GM23338 (cell line): ENCODE measurements around the gene MRPS31. TPM values are rescaled to one million over a fixed set of nuclear protein-coding genes. Genes with fewer than 3 reads are reported as not detected.

Experiments used
- ATAC-seq: fragments of 200-7000 bp; cut with Tn5 transposase; 3 replicates; pipeline ENCODE4 v1.9.1; 2020
- DNase-seq: peaks from one replicate; pipeline ENCODE4 v3.0.0-alpha.2; 2015; ENCODE audit warnings: low spot score
- H2AFZ ChIP-seq: fragments of 200-600 bp; sonication (generic); 2 replicates; pipeline ENCODE4 v1.8.0; 2016; ENCODE audit warnings: antibody characterized with exemption, mild to moderate bottlenecking, moderate library complexity
- H3F3A ChIP-seq: fragments of 200-600 bp; sonication (generic); replicated peaks from 2 replicates; pipeline ENCODE4 v1.8.0; 2017; ENCODE audit warnings: antibody characterized with exemption, mixed run types, low read depth
- H3K27ac ChIP-seq: fragments of 200-600 bp; sonication (generic); 2 replicates; pipeline ENCODE4 v1.6.1; 2016; ENCODE audit warnings: low read depth
- H3K27me3 ChIP-seq: fragments of 200-600 bp; sonication (generic); 2 replicates; pipeline ENCODE4 v1.8.0; 2016; ENCODE audit warnings: mild to moderate bottlenecking, mixed run types, moderate library complexity; ENCODE audit not compliant: insufficient read depth
- H3K36me3 ChIP-seq: fragments of 200-600 bp; sonication (generic); 2 replicates; pipeline ENCODE4 v1.8.0; 2016; ENCODE audit warnings: mild to moderate bottlenecking; ENCODE audit not compliant: insufficient read depth
- H3K4me1 ChIP-seq: fragments of 200-600 bp; sonication (generic); 2 replicates; pipeline ENCODE4 v1.8.0; 2016; ENCODE audit warnings: mild to moderate bottlenecking, moderate library complexity; ENCODE audit not compliant: insufficient read depth
- H3K4me2 ChIP-seq: fragments of 200-600 bp; sonication (generic); 2 replicates; pipeline ENCODE4 v1.7.1; 2017; ENCODE audit warnings: mixed run types
- H3K4me3 ChIP-seq: fragments of 200-600 bp; sonication (generic); 2 replicates; pipeline ENCODE4 v1.6.1; 2016; ENCODE audit warnings: mixed run types
- H3K79me2 ChIP-seq: fragments of 200-600 bp; sonication (generic); replicated peaks from 2 replicates; pipeline ENCODE4 v1.8.0; 2017; ENCODE audit warnings: mild to moderate bottlenecking; ENCODE audit not compliant: insufficient read depth
- H3K9me2 ChIP-seq: fragments of 200-600 bp; sonication (generic); 2 replicates; pipeline ENCODE4 v1.8.0; 2017; ENCODE audit not compliant: insufficient read depth
- H4K20me1 ChIP-seq: fragments of 200-600 bp; sonication (generic); replicated peaks from 2 replicates; pipeline ENCODE4 v1.8.0; 2017; ENCODE audit warnings: mild to moderate bottlenecking; ENCODE audit not compliant: insufficient read depth
- H3K27ac Mint-ChIP-seq: 2 replicates; pipeline ENCODE4 v1.8.0; 2020; ENCODE audit warnings: inconsistent platforms, mild to moderate bottlenecking, moderate library complexity, mixed read lengths
- H3K27me3 Mint-ChIP-seq: 3 replicates; pipeline ENCODE4 v1.8.0; 2022; ENCODE audit warnings: low read depth, mild to moderate bottlenecking, moderate library complexity, mixed read lengths, inconsistent platforms; ENCODE audit not compliant: insufficient read depth, poor library complexity
- H3K36me3 Mint-ChIP-seq: 3 replicates; pipeline ENCODE4 v1.8.0; 2021; ENCODE audit warnings: low read depth, mild to moderate bottlenecking, inconsistent platforms, moderate library complexity, mixed read lengths
- H3K4me1 Mint-ChIP-seq: 3 replicates; pipeline ENCODE4 v1.8.0; 2020; ENCODE audit warnings: mild to moderate bottlenecking, inconsistent platforms, mixed read lengths
- H3K4me3 Mint-ChIP-seq: 3 replicates; pipeline ENCODE4 v1.8.0; 2021; ENCODE audit warnings: moderate library complexity, mild to moderate bottlenecking, inconsistent platforms, mixed read lengths
- H3K9me3 Mint-ChIP-seq: 3 replicates; pipeline ENCODE4 v1.8.0; 2020; ENCODE audit warnings: moderate library complexity, mild to moderate bottlenecking, inconsistent platforms, mixed read lengths
- CREB1 ChIP-seq: fragments of 250-450 bp; sonication (Bioruptor Pico); IDR thresholded peaks from 2 replicates; pipeline ENCODE4 v1.5.0; 2020; ENCODE audit warnings: low read depth, mild to moderate bottlenecking, moderate library complexity
- ETS1 ChIP-seq: IDR thresholded peaks from 2 replicates; pipeline ENCODE4 v1.6.1; 2016; ENCODE audit warnings: antibody characterized with exemption
- EZH2 ChIP-seq: fragments of 200-600 bp; sonication (generic); IDR thresholded peaks from one replicate; pipeline ENCODE4 v1.8.0; 2017; ENCODE audit warnings: antibody characterized with exemption, mild to moderate bottlenecking, low read depth; ENCODE audit not compliant: unreplicated experiment
- EZH2phosphoT487 ChIP-seq: fragments of 200-600 bp; sonication (generic); IDR thresholded peaks from one replicate; pipeline ENCODE4 v1.8.1; 2018; ENCODE audit warnings: antibody characterized with exemption; ENCODE audit not compliant: unreplicated experiment
- JUNB ChIP-seq: IDR thresholded peaks from one replicate; pipeline ENCODE4 v1.6.1; 2016; ENCODE audit warnings: antibody characterized with exemption; ENCODE audit not compliant: unreplicated experiment
- NANOG ChIP-seq: IDR thresholded peaks from 2 replicates; pipeline ENCODE4 v1.6.1; 2016; ENCODE audit warnings: antibody characterized with exemption, borderline replicate concordance
- POLR2AphosphoS5 ChIP-seq: IDR thresholded peaks from 2 replicates; pipeline ENCODE4 v1.6.1; 2016; ENCODE audit warnings: antibody characterized with exemption, low read depth
- REST ChIP-seq: IDR thresholded peaks from one replicate; pipeline ENCODE4 v1.6.1; 2018; ENCODE audit warnings: antibody characterized with exemption; ENCODE audit not compliant: unreplicated experiment
- STAT1 ChIP-seq: IDR thresholded peaks from one replicate; pipeline ENCODE4 v1.6.1; 2016; ENCODE audit warnings: antibody characterized with exemption; ENCODE audit not compliant: unreplicated experiment
- ZNF114 ChIP-seq: fragments of 250-450 bp; sonication (Bioruptor Pico); IDR thresholded peaks from 2 replicates; pipeline ENCODE4 v1.5.0; 2020; ENCODE audit warnings: mild to moderate bottlenecking, moderate library complexity
- ZNF331 ChIP-seq: fragments of 250-450 bp; sonication (Bioruptor Pico); IDR thresholded peaks from 2 replicates; pipeline ENCODE4 v1.5.0; 2020; ENCODE audit warnings: low read depth, mild to moderate bottlenecking, moderate library complexity
- ZNF462 ChIP-seq: fragments of 250-450 bp; sonication (Bioruptor Pico); IDR thresholded peaks from 2 replicates; pipeline ENCODE4 v1.5.0; 2020; ENCODE audit warnings: mild to moderate bottlenecking, moderate library complexity
- polyA plus RNA-seq: library from polyadenylated mRNA; unstranded; fragments of >200 nt; fragmentation: Nextera tagmentation; extraction: Ambion mirVana; gene quantifications from 2 replicates; pipeline ENCODE4 v1.2.1, GENCODE V29; 2016
- total RNA-seq: library from RNA; depleted of rRNA; stranded (reverse); fragments of >200 nt; shearing (Covaris generic); gene quantifications from 2 replicates; pipeline ENCODE4 v1.2.3, GENCODE V29; 2014
- TF ChIP-seq, protein P1 (sequence below), 2 experiments: fragments of 200-600 bp in 1 of 2; sonication (generic) in 1 of 2; conservative IDR thresholded peaks; 2 replicates each; pipeline versions ENCODE4 v1.5.1 to v1.6.1; 2016 to 2017; ENCODE audit warnings: antibody characterized with exemption in 2 of 2, low read depth in 2 of 2, mild to moderate bottlenecking in 2 of 2, moderate library complexity in 1 of 2

MRPS31 gene
- total and polyA plus RNA-seq, 2 experiments from 2014 or later: 26.8 to 62.7 TPM

DNA sequence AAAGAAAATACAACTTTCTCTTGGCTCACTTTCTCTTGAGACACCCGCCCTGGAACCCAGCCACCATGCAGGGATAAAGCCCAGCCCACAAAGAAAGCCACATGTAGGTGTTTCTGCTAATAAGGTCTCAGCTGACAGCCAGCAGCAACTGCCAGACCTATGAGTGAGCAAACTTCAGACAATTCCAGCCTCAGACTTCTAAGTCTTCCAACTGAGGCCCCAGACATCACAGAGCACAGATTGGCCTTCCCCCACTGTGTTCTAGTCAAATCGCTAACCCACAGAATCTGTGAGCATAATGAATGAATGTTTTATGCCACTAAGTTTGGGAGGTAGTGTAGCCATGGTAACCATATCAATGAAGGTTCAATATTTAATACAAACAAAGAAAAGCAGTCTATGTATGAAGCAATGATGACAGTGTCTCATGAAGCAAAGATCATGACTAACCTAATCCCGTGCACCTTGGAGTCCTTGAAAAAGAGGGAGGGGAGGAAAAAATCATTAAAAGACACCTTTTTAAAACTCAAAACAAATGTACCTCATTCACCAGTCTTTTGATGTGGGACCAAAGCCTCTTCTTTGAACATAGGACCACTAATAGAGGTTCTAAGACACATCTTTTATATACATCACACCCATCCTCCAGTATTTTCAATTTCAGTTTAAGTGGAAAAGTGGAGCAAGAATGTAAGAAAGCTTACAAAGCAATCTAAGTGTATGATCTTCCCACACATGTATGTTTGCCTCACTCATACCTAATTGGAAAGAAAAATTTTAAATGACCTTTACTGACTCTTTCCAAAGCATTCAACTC, 6.2 kb downstream of the MRPS31 start:
- Mint-ChIP-seq H3K4me1 (no peaks in the 10 kb centered on the region; the same call in 2 of the 3 replicates), H3K4me3 (no peak overlapping the region), H3K27ac (no peak overlapping the region), H3K36me3 (peaks cover 3% of the 10 kb centered on the region; the same call in 2 of the 3 replicates), H3K27me3 (no peaks in the 10 kb centered on the region), H3K9me3 (no peaks in the 10 kb centered on the region)
- no peak overlapping the region for H3K4me2 ChIP-seq
- TF ChIP-seq CREB1: no peak
- TF ChIP-seq NANOG: no peak
- no peak for TF ChIP-seq ETS1
- no peak for TF ChIP-seq POLR2AphosphoS5
- TF ChIP-seq, protein P1, sequence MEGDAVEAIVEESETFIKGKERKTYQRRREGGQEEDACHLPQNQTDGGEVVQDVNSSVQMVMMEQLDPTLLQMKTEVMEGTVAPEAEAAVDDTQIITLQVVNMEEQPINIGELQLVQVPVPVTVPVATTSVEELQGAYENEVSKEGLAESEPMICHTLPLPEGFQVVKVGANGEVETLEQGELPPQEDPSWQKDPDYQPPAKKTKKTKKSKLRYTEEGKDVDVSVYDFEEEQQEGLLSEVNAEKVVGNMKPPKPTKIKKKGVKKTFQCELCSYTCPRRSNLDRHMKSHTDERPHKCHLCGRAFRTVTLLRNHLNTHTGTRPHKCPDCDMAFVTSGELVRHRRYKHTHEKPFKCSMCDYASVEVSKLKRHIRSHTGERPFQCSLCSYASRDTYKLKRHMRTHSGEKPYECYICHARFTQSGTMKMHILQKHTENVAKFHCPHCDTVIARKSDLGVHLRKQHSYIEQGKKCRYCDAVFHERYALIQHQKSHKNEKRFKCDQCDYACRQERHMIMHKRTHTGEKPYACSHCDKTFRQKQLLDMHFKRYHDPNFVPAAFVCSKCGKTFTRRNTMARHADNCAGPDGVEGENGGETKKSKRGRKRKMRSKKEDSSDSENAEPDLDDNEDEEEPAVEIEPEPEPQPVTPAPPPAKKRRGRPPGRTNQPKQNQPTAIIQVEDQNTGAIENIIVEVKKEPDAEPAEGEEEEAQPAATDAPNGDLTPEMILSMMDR (conservative IDR thresholded peaks at IDR 0.05; ENCODE audit: low read depth in 2 of 2): no peak
- no peak for TF ChIP-seq ZNF114
- TF ChIP-seq REST: no peak
- TF ChIP-seq ZNF462 (CRISPR knock-in tag): no peak
- TF ChIP-seq ZNF331 (CRISPR knock-in tag): no peak
- TF ChIP-seq EZH2: no peak
- no peak for TF ChIP-seq JUNB
- no peak for TF ChIP-seq EZH2phosphoT487
- no peak for TF ChIP-seq STAT1
- peaks cover under 1% of the 10 kb centered on the region; the same call in 1 of the 2 replicates for H3K4me1 ChIP-seq
- H3K9me2 ChIP-seq: no peaks in the 10 kb centered on the region
- ATAC-seq: no peak
- H3F3A ChIP-seq: no peaks in the 10 kb centered on the region
- peaks cover 8% of the 10 kb centered on the region; the same call in 1 of the 2 replicates for H3K36me3 ChIP-seq
- H3K4me3 ChIP-seq: no peak overlapping the region
- H4K20me1 ChIP-seq: no peaks in the 10 kb centered on the region; the same call in 1 of the 2 replicates
- H2AFZ ChIP-seq: no peak overlapping the region
- H3K27ac ChIP-seq: no peak overlapping the region
- H3K79me2 ChIP-seq: peaks cover 5% of the 10 kb centered on the region
- DNase-seq: no peak
- no peaks in the 10 kb centered on the region for H3K27me3 ChIP-seq
